Activated CD8-positive, alpha-beta memory T cell treated with anti-CD3 and anti-CD28 coated beads, Interleukin-2, amount 50 U/mL, for 1 hour (primary cell): ENCODE results near the gene AARS2.

ENCODE experiments used
- DNase-seq: peaks from one replicate; pipeline ENCODE4 v3.0.0-alpha.2; 2020; ENCODE audit errors: extremely low read depth

AARS2 gene

DNA sequence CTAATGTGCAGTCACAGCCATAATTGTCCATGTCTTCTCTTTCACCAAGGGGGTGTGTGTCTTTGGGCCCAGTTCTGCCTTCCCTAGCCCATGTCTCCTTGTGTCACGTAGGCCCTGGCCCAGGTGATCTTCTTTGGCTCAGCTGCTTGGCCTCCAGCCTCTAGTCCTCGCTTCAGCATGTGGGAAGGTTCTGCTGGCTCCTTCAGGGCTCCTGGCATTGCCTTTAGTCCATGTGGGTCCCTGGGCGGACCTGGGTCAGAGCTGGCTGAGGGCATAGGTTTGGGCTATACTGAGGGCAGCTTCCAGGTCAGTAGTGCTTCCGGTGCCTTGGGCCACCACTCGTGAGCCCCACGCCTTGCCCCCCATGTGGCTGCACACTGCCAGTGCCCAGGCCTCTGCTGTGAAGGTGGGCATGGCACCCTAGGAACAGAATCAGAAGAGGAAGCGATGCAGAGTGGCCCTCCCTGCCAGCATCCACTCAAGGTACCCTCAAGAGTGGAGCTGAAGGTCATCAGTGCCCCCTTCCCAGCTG lies 12.8 kb downstream of the AARS2 start:
- DNase-seq = no peak

DNA sequence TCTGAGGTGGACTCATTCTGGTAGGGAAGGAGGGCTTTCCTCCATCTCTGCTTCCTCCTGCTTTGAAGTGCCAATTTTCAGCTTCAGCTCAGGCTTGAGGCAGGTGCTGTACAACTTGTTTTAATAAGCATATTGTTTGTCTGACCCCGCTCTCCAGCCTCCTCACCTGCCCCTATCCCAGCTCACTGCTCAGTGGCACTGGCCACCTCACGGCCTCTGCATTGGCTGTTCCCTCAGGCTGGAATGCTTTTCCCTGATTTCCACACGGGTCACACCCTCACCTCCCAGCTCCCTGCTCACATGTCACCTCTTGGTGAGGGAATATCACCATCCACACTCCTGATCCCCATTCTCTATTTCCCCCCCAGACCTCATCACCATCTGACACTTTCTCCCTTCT lies 14.3 kb downstream of the AARS2 start:
- no peak for DNase-seq

DNA sequence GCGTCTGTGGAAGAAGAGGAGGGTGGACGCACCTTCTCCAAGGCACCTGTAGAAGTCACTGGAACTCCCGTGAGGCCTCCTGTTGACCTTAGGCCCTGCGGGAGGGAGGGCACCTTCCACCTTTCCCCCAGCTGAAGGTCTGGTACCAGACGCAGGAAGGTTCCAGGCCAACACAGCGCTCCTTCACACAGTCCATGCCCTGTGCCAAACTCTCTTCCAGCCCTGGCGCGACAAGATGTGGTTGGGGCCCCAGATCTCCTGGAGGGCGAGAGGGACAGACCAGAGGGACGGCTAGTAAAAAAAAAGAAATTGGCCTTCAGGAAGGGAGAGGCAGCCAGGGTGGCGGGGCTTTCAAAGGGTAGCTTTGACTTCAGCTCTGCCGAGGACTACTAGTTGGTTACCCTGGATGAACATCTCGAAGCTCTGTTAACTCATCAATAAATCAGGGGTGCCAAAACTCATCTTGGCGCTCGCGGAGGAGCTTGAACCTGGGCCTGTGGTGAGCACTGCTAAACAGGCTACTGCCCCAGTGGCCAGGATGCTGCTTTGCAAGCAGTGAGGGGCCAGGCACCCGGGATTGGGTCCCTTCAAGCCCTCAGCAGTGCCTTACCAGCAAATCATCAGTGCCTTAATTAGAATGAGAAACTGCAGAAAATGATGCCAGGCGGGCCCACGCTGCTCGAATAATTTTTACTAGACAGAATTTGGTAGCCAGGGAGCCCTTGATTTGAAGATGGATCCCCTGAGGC lies 14.9 kb downstream of the AARS2 start:
- no peak for DNase-seq

DNA sequence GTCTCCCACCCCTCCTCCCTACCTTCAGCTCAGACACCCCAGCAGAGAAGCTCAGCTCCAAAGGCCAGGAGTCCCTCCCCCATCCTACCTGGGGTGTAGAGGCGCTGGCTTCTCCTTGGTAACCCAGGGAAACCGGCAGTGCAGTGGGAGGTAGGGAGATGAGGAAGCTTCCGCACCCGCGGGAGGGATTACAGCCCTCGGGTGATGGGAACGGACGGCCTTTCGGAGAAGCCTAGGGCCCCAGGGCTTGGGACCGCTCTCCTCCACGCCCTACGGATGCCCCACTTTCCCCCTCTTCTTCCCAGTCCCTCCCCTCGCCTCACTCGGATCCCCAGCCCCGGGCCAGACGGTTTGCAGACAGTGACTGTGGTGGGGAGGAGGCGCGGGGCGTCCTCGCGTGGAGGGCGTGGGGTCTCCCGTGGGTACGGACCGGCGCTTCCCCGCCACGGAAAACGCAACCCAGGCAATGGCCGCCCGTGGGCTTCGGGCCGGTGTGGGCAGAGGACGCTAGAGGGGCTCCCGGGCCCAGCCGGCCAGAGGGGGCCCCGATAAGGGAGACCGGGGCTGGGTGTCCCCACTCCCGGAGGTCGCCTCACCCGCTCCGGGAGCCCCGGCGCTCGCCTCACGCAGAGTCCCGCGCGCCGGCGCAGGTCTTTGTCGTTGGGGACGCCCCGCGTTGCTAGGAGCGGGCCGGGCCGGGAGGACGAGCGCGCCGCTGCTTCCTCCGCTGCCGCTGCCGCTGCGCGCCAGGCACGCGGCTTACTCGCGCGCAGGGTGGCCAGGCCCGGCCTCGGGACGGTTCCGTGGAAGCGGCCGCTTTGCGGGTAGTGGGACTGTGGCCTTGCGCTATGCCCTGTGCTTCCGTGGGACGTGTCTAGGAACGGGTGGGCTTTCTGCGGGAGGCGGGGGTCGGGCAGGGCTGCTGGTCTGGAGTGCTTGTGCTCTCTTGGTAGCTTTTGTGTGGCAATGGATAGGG lies 15.8 kb downstream of the AARS2 start:
- DNase-seq = no peak

DNA sequence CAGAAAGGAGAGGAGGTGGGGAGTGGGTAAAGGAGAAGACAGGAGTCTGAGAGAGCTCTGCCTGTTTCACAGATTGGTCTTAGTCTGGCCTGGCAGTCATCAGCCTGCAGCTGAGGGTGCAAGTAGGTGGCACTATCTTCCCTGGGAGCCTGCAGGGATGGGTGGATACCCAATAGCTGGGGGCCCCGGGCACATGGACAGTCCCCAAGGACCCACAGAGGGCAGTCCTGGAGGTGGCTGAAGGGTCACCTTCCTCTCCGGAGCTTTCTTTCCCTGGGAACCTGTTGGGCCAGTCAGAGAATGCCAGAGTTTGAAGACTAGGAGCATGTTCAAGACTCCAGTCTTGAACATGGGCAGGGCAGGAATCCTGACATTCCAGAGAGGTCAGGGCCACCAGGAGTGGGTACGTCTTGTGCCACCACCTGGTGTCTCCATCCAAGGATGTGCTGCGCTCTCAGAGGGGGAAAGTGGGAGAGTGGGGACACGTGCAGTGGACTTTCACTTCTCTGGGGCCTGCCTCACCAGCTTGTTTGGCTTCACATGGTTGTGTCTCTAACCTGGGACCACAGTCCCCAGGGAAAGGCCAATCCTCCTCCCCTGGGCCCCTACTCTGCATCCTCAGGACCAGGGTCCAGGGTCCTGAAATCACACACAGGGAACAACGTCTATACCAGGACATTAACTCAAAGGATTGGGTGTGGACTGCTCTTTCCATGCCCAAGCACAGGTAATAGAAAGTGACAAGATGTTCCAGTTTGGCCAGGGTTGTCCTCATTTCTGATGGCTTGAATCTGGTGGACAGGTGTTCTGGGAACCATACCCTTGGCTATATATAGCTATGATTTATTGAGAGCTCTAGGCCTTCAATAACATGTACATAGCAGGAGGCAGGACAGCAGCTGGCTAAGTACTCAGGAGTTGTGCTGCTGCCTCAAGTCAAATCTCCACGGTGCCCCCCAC lies 18.0 kb downstream of the AARS2 start:
- no peak for DNase-seq

DNA sequence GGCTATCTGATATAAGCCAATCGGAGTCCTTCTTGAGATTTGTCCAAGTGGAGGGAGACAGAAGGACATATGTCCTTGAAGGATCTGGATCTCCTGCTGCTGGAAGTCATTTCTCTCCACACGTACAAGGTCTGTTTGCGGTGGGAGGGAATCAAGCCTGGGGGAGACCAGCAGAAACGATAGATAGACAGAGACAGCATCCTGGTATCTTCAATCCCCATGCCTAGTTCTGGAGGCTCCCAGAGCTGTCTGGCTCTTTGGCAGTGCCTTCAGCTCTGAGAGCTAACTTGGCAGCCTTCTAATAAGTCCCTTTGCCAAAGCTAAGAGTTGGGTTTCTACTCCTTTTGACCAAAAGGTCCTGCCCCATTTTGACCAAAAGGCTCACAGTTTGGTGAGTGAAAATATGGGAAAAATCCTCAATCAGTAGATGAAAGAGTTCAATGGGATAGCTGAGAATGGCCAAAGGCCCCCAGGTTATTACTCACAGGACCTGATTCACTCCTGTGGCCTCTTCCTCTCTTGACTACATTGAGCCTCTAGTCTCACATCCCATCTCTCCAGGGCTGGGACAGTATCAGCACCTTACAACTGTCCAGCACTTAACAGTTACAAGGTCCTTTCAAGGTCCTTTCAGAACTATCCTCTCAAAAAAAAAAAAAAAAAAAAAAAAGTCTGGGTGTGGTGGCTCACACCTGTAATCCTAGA lies 20.3 kb downstream of the AARS2 start:
- no peak for DNase-seq

DNA sequence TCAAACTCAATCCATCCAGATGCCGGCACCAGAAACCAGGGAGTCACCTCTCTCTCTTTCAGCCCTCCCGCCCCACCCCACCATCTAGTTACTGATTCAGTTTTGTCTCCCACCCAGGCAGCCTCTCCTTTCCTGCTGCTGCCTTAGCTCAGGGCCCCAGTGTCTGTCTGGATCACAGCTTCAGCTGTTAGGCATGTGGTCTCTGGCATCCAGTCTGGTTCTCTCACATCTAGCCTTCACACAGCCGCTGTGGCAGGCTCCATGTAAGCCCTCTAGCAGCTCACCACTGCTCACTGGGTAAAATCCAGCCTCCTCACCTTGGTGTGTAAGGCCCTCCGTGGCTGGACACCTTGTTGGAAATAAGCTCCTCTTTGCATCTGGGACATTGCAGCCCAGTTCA lies 21.3 kb downstream of the AARS2 start:
- no peak for DNase-seq

DNA sequence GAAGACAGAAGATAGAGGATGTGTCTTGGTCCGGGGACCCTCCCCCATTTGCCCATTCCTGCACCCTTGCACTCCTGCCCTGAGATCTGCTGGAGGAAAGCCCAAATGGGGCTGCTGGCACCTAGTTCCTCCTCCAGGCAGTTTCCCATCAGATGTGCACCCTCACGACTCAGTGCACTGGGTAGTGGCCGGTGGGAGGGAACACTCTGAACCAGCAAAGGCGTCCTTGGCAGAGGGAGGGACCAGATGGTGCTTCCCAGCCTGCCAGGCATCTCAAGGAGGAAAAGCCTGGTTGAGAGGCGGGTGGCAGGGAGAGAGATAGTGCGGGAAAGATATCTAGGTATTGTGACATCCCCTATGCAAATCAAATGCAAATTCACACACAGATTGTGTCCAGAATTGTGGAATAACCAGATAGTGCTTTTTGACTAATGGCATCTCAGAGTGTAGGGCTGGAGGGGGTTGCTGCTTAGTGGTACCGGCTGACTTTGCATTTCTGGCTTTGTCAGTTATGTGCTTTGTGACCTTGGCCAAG lies 23.4 kb downstream of the AARS2 start:
- no peak for DNase-seq

DNA sequence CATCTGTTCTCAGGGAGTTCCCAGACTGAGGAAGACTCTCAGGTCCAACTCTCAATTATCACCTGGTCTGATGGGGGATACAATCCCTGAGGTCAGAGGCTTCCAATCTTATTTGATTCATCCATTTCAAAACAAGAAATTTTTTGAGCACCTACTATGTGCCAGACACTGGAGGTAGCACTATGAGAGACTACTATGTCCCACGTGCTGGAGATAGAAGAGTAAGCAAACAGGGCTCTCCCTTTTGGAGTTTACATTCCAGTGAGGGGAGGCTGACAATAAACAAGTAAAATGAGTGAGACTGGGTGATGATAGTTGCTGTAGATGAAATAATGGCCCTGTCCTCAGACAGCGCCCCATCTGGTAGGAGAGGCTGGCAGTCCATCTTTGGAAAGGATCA lies 26.4 kb downstream of the AARS2 start:
- DNase-seq = no peak

DNA sequence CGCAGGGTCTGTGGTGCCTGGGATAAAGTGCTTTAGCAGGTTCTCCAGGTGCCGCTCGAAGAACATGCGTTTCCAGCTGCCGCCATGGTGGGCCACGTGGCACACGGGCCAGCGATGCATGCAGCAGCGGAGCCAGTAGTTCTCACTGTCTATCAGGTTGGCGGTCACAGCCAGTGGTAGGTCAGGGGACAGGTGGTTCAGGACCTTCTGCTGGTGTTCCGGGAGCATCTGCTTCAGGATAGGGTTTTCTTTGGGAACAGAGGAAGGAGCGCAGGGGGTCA lies 26.9 kb downstream of the AARS2 start:
- DNase-seq = no peak

DNA sequence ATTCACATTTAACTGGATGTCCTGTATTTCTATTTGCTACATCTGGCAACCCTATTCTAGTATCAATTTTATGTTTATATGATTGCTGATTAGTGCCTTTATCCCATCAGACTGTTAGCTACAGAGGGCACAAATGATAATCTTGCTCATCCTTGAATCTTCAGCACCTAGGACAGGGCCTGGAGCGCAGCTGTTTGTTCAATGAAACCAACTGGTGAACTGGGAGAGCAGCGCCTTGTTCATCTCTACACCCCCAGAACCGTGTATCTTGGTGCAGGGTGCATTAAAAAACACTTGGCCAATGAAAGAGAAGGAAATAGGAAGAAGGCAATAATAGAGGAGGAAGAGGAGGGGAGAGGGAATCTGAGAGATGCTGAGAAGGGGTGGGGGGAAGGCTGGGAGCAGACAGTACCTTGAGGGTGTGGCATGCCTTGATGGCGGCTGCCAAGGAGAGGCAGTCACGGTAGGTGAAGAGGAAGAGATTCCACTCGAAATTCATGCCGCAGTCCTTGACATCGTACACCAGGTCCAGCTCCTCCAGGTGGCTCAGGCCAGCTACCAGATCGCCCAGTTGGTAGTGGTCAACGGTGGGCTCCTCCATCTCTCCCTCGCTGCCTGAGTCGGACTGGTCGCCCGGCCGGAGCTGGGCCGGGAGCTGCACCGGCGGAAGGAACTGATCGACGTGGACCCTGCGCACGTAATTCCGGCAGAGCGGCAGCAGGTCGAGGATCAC lies 27.4 kb downstream of the AARS2 start:
- DNase-seq = no peak

DNA sequence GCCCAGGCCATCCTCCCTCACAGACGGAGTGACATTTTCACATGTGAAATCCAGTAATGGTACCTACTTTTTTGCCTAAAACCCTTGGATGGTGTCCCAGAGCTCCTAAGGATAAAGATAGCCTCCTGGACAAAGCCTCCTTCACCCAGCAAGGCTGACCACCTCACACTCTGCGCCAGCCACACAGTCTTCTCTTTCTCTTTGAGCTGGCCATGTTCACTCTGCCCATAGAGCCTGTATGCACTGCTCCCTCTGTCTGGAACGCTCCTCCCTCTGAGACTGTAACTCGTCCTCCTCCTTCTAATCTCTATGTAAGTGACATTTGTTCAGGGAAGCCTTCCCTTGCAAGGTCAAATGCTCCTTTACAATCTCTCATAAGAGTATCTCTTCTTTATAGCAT lies 28.3 kb downstream of the AARS2 start:
- DNase-seq = no peak

DNA sequence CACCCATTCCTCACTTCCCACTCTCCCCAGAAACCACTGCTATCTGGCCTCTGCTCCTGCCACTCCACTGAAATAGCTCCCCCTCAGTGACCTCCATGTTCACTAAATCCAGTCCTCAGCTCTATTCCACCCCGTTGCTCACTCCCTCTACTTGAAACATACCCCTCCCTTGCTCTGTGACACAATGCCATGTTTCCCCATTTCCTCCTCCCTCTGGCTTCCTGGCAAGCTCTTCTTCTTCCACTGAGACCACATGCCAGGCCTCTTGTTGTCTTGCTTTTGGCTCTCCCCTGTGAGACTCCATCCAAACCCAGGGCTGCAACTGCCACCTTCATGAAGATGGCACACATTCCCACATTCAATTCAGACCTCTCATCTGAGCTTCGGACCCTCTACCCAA lies 29.0 kb downstream of the AARS2 start:
- DNase-seq = no peak

DNA sequence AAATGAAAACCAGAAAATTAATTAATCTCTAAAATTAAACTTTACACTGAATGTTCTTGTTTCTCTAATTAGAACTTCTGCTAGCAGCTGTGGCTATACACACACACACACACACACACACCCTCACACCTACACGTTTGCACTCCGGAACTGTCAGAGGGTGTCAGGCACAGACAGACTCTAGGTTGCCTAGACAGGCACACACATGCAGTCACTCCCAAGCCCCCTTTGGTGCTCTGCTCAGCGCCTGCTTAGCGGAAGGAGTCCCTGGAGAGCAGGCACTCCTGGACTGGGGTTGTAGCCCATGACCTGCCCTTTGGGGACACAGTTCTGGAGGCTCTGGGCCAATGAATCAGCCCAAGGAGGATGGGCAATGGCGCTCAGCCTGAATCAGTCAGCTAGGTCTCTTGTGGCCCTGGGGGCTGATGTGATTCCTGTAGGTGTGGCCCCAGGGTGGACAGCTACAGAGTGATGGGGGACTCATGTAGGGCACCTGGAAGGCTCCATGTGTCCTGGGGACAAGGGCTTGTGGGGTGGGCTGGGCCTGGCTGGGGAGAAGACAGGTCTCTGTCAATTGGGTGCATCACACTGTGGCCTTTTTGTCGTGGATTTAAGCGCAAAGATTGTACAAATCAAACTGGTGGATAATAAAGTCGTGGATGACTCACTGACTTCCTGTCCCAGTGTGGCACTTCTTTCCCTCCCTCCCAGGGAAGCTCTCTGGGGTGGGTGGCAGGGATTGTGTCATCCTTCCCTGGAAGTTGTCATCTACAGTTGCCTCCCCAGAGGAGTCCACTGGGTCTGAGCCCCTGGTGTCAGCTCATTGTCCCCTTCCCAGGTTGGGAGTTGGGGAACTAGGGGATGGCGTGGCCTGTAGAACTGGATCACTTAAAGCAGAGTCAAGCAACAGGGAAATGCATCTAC lies 34.1 kb downstream of the AARS2 start:
- no peak for DNase-seq

DNA sequence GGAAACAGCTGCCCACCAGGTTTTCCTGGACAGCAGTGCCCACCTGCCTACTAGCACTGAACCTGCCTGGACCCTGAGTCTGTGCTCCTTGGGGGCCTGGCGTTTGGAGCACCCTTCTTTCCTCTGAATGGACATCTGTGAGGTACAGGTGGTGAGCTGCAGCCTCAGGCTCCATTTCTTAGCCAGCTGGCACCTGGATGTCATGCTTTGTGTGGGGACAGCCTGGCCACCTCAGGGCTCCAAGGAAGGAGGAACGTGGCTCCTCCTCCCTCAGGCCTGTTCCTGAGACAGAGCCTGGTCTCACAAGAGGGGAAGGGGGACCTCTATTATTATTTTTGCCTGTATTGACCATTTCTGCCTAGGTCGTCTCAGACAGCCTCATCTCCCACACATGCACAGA lies 34.8 kb downstream of the AARS2 start:
- no peak for DNase-seq

DNA sequence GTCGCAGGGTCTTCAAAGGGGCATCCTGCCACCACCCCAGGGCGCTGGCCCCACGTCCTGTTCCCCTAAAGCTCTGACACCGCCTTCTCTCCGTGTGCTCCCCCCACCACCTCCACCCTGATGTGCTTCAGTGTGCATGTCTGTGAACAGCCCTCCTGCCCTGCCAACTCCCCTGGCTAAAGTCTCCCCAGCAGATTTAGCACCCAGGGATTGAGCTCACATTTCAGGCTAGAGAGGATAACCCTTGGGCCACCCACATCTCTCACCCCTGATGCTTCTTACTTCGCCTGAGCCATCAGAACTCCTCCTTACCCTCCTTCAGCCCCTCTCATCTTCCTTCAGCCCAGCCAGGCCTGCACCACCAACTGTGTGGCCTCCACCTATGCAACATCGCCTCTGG lies 35.4 kb downstream of the AARS2 start:
- DNase-seq = no peak

DNA sequence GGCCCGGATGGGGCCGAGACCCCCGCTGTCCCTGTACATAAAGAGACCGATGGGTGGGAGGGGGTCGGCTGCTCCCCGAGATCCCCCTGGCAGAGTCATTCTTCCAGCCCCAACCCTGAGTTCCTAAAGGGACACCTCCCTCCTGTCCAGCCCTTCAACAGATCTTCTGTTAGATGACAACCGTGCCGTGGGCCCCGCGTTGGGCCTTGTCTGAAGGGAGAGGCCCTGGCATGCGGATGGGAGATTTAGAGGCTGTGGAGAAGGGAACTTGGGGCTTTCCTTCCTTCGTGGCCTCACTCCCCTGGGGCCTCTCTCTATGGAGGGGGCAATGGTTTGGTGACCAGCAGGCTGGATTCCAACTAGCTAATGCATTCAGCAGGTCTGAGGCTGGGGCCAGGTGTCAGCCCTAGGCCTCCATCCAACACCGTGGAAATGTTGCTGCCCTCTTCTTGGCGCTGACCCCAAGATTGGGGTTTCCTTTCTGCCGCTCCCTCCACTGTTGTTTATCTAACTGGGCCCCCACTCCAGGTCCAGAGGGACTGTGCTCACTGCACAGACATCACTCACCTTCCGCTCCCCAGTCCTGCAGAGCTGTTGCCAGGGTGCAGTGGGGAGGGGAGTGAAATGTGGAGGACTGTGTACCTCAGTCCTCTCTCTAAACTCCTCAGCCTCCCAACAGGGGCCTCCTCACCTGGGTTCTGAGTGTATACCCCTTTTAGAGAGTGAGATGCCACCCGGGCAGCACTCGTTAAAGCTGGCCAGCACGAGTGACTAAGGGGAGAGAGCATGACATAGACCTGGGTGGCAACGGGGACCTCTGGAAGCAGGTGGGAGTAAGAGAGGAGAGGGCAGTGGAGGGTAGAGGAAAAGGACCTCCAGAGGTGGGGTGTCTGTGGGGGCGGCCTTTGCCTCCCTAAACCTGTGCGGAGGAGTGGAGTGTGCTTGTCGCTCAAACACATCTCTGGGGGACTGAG lies 36.2 kb downstream of the AARS2 start:
- DNase-seq = no peak
